Activated T-cell treated with anti-CD3 and anti-CD28 coated beads for 24 hours (primary cell): ENCODE results near the gene INTS6L.
"Not testable (repeated sequence)": the region's sequence is repeated elsewhere in the genome, so short reads cannot be mapped to it uniquely, and the experiment has no call there.

Experiments used
- DNase-seq: peaks from one replicate; pipeline ENCODE4 v3.0.0-alpha.2; 2020; ENCODE audit warnings: low read depth

Gene INTS6L

DNA sequence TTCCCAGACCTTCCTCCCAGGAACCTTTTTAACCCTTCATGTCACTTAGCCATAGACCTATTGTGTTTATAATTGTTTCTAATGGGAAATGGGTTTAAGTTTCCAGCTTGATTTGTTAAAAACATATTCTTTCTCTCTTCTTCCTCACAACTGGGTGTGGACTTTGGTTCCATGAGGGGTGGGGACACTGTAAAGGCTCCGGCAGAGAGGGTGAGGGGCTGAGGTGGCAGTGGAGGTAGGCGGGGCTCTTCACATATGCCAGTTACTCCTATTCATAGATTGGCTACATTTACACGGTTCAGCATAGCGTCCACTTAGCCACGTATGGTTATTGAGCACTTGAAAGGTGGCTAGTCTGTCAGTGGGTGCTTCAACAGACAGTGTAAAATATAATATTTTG lies 7.8 kb downstream of the INTS6L start:
- no peak for DNase-seq

DNA sequence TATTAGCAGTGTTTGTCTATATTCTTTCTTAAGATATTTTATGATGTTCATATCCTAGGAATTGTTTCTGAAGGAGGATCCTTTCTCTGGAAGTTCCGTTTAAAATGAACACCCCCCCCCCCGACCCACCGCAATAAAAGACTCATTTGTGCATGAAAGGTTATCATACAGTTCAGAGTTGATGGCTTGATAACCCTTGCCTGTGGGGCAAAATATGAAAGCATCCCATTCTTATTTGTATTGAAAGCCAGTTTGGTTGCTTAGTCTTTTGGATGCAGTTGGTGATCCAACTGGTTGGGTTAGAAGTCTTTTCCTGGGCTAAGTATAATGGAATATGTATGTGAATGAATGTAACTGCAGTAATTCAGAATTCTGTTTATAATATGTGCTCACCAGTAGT lies 8.3 kb downstream of the INTS6L start:
- DNase-seq, result no peak

DNA sequence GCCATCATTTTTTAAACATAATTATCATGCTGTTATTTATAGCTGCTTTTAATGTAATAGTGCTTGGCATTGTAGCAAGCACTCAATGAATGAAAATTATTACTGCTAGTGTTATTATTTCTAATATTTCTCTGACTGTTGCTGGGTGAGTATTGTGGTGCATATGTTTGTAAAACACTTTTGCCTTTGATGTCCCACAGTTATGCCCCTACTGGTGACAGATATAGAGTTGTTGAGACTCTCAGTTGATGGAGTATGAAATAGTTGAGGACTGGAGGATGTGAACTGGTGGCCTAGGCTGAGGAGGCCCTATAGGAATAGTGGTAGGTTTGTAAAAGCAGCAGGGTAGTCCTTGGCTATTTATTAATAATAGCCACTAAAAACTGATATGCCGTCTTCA lies 9.6 kb downstream of the INTS6L start:
- DNase-seq, result no peak

DNA sequence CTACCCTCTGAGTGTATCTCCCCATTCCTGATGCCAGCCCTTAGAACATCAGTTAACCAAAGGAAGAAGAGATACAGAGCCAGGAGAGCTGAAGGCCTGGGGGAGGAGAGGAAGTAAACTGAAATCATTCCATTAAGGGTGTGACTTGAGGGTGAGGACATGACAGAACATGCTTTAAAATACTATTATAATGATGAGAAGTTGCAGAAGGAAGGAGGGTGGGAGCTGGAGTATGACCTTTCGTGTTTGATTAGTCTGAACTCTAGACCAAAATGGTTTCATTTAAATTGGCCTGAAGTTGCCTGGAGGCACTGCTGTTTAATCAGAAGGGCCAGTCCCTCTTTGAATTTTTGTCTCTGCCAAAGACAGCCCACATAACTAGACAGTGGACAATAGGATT lies 11.4 kb downstream of the INTS6L start:
- no peak for DNase-seq

DNA sequence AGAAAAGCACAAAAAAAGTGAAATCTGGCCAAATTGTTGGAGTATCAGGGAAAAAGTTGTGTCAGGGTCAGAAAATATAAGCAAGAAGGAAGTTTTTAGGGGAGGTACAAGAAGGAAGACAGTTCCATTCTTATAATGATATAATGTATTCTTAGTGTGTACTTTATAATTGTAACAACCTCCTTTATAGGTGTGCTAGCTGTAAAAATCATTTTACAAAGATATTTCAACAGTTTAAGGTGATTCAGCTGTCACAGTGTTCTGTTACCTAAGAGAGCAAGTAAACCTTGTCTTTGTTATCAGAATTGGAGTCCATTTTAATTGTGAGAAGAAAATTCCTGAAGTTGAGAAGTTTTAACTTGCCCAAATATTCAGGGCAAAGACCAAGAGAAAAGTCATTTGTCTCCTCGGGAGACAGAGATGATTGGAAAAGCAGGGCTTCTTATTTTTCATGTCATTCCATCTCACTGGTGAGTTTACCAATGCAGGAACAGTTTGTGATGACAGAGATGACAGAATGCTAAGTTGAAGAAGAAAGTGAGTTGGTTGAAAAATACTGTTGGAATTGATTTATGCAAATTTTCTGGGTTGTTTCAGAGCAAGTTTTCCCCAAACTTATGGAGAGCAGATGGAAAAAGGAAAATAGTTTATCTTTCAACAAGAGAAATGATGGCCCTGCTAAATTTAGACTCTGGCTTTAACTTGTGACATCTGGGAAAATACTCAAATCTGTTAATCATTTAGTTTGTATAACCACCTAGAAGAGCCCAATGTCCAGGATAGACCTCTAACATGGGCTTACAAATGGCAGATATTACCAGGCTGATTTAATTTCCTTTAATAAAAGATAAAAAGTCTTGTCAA lies 14.8 kb downstream of the INTS6L start:
- DNase-seq, result no peak

DNA sequence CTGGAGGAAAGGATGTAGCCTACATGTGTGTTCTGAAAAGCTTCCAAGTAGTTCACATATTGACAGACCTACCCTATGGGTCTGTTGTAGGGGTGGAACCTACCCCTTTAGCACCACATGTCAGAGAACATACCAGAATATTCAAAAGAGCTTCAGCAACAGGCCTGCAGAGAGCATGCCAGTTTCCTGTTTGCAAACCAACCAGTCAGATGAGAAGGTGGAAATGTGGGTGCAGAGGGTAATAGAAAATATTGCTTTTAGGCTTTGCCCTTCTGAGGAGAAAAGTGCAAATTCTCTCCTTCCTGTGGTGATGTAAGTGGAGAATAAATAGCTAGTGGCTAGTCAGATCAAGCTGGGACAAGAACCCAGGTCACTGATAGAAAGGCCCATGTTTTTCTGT lies 16.4 kb downstream of the INTS6L start:
- no peak for DNase-seq

DNA sequence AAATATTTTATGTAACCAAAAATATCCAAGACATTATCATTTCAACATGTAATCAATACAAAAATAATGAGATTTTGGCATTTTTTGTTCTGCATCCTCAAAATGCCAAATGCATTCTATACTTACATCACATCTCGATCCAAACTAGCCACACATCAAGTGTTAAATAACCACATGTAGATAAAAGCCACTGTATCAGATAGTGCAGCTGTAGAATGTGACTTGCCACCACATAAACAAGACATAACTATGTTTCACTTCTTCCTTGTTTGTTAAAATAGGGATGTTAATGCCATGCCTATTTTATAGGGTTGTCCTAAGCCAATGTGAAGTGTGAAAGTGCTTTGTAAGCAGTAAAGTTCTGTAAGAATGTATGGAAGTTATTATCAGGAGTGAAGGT lies 20.9 kb downstream of the INTS6L start:
- no peak for DNase-seq

DNA sequence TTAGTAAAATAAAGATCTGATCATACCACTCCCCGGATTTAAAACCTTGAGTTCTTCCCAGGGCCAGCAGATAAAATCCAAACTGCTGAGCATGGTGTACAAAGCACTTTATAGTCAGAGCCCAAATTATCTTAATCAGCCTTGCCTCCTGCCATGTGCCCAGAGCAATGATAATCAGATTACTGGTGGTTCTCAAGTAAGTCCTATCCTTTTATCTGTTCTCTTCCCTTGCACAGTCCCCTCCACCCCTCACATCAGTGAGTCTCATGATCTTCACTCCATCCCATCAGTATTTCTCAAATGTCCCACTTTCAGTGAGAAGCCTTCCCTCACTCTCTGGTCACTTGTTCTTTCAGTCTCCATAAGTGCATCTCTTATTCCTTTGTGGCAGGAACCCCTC lies 22.7 kb downstream of the INTS6L start:
- no peak for DNase-seq

DNA sequence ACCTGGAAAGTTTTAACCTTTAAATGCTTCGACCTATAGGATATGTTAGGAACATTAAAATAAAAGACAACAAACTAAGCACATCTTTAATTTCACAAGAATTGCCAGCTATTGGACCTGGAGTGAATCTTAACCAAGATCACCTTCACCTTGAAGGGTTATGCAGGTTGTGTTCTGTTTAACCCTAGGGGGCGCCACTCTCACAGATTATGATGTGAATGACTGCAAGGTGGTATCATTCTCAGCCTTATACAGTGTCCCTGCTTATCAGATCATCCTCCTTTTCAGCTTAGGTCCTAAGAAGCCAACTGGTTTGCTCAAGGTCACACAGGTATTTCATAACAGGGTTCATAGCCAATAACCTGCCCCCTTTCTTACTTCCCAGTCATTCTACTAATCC lies 23.5 kb downstream of the INTS6L start:
- DNase-seq, result peak; percentile 4

DNA sequence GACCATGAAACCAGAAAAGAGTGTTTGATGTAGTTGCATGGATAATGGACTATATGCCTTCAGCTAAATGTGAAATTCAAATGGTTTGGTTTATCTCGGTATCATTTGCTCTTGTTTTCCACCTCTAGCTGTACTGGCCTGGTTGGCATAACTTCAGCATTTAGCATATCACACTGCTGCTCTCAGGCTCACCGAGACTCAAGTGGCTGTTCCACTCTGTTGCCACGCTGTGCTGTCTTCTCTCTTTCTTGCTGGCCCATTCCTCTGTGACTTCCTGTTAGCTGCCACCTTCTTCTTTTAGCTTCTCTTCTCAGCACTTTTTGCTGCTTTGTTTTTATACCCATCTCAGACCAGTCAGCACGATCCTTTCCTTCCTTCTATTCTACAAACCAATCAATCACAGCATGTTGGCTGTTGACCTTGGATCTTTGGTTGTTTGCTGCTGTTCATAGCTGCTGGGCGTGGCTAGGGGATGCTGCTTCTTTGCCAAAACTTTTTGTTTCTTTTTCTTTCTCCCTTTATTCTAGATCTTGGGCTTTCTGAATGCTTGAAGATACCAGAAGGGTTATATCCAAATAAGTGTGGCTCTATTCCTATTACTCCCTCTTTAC lies 24.0 kb downstream of the INTS6L start:
- no peak for DNase-seq

DNA sequence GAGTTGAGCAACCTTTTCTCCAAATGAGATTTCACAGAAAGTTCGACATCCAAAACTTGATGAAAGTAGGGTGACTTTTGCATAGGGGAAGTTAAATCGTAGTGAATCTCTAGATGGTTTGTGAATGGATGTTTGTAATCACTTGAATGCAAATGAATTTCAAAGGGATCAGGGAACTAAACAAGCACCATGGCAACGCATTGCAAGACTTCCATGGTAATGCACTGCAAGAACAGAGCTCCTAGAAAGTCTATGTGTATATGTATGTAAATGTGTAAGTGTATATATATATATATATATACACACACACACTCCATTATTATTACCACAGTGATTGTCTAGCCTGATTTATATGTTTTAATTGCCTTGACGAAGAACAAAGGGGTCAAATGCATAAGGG lies 27.3 kb downstream of the INTS6L start:
- no peak for DNase-seq

DNA sequence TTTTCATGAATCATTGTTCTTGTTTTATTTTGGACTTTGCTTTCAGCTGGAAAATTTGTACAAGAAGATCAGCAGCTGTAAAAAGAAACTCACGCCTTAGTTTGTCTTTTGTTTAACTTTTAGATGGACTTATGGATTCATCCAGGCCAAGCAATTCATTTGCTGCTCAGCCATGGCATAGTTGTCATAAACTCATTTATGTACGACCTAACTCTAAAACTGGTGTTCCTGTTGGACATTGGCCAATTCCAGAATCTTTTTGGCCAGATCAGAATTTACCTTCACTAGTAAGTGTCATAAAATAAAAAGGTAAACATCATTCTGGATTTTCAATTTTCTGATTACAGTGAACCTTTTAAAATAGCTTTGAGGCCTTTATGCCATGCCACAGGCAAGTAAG lies 29.1 kb downstream of the INTS6L start:
- DNase-seq, result no peak

DNA sequence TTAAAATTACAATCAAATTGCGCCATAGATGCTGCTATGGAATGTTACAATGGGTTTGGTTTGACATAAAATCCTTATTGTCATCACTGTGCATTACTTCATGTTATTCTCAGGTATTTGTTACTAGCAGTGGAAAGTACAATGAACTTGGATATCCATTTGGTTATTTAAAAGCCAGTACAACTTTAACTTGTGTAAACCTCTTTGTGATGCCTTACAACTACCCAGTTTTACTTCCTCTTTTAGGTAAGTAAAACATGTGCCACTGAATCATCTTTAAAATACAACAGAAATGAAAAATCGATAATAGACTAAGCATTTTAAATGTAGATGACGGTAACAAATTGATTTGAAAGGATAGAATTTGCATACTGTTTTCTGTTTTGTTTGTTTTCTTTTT lies 35.6 kb downstream of the INTS6L start:
- DNase-seq, result no peak

DNA sequence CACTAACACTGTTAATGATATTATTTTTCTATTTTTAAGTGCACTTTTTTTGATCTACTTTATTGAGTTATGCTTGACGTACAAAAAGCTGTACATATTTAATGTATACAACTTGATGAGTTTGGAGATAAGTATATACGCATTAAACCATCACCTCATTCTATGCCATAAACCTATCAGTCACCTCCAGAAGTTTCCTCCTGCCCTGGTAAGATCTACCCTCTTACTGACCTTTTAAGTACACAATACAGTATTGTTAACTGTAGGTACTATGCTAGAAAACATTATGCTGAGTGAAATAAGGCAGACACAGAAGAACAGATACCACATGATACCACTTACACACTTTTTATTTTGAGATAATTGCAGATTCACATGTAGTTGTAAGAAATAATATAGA lies 36.9 kb downstream of the INTS6L start:
- DNase-seq, result no peak

DNA sequence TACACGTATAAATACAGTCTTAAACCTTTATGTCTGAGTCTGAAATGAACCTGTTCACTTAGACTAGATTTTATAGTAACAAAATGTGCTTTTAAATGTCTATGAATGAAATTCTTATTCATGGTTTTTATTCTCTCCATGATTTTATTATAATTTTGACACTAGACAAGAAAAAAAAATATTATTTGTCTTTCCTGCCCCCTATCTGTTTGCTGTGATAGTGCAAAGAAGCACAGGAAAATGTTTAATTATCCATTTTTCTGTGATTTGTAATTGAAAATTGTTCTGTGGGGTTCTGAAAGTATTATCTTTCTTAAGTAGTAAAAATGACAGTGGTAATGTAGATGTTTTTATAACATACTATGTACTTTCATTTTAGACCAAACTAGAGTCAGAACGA lies 52.0 kb downstream of the INTS6L start:
- DNase-seq, result no peak

DNA sequence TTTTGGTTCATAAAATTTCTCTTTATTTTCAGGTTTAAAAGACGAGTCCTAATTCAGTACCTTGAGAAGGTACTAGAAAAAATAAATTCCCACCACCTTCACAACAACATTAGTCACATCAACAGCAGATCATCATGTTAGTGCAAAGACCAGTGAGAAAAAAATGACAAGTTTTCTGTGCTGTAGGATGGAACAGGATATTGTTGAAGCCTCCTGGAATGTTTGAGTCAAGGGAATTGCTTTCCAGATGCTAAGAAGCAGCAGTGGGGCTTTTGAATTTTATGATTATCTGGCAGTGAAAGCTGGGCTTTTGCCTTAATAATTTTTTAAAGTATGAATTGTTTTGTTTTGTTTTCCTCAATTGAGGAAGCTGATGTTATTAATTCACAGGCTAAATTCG lies 61.0 kb downstream of the INTS6L start:
- no peak for DNase-seq

DNA sequence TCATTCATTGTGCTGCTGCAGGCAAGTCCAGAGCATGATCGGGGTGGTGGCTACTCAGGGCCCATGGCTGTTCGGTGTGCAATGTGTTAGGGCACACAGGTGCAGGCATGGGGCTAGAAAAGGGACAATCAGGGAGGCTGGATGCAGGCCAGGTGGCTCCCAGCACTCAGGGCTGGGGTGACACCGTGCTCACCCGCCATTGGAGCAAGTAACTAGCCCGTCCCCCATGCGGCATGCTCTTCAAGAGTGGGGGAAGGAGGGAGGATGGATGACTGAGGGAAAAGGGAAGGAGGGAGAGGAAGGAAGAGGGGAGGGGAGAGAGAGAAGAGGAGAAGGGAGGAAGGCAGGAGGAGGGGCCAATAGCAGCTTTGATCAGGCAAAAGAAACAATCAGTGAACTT lies 64.7 kb downstream of the INTS6L start:
- DNase-seq, result no peak

DNA sequence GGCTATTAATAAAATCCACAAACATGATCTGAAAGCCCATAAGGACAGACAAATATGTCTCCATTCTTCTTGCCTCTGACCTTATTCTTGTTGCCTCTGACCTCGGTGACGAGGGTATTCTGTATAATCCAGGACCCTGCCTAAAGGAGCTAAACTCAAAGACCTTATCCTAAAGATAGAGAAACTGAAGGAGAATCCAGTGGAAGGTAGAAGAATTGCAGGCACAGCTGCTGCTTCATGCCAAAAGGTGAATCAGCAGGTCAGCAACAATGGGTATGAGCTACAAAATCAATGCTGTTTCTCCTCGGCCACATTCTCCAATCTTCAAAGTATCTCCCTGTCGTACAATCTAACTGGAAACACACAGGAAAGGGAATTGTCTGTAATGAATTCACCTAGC lies 71.4 kb downstream of the INTS6L start:
- DNase-seq, result no peak

DNA sequence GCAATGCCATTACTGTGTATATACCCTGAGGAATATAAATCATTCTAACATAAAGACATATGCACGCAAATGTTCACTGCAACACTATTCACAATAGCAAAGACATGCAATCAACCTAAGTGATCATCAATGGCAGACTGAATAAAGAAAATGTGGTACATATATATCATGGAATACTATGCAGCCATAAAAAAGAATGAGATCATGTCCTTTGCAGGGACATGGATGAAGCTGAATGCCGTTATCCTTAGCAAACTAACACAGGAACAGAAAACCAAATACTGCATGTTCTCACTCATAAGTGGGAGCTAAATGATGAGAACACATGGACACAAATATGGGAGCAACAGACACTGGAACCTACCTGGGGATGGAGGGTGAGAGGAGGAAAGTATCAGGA lies 73.6 kb downstream of the INTS6L start:
- not testable (repeated sequence) for DNase-seq

DNA sequence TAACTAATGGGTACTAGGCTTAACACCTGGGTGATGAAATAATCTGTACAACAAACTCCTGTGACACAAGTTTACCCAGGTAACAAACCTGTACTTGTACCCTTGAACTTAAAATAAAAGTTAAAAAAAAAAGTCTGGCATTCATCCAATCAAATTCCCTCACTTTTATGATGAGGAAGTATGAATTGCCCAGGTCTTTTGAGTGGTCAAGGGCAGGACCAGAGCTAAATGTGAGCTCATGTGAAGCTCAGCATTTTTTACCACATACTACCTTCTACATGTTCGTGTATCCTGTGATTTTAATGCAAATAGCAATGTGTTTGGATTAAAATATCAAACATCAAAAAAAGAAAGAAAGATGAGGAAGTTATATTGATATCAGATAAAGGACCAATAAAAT lies 74.0 kb downstream of the INTS6L start:
- not testable (repeated sequence) for DNase-seq

DNA sequence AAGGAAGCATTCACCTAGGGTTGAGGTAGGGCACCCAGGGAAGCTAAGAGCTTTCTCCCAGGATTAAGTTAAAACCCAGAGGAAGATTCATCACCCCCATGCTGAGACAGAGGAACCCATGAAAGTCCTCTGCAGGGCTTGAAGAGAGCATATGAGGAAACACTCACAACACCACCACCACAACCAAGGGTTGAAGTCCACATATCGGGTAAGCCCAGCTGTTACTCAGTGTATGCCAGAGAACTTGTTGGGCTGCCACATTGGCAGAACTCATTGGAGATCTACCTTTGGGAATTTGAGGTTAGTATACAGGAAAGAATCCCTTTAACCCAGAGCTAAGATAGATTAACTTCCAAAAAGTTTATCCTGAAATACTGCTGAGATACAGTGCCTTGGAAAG lies 75.1 kb downstream of the INTS6L start:
- DNase-seq, result no peak

DNA sequence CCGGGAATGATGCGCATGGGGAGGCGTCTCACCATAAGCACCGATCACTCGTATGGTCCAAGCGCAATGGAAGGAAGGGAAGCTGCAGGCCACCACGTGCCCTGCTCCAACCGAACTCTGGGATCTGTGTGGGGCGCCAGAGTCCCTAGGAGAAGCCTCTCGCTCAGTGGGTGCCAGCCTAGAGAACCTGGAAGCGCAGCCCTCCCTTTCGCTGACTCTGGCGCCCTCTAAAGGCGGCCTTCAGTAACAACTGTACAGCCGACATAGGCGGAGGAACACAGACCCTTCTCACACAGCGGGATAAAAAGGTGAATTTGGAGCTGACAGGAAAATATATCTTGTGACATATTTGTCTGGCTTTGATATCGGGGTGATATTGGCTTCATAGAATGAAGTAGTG lies 76.0 kb downstream of the INTS6L start:
- peak; percentile 23 for DNase-seq

DNA sequence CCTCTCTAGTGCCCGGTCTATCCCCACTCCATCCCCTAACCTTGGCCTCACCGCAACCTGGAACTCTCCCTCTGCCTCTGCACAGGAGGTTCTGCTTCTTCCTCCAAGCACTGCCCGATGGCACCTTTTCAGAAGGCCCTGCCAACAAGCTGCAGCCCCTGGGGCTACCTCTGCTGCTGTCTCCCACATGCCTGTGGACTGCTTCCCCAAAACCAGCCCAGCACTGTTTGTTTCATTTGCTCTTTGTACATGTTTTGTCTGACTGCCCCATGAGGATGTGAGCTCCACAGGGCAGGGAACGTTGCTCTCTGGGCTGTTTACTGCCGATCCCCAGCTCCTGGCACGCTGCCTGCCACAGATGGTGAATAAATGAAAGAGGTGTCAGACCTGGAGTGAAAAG lies 85.4 kb downstream of the INTS6L start:
- DNase-seq, result no peak
